ENCODE data around the gene CDADC1. TPM values are rescaled to one million over a fixed set of nuclear protein-coding genes. Genes with fewer than 3 reads are reported as not detected.
A peak's percentile ranks its signal among the peaks of the same experiment; 100 is the strongest.

CDADC1 gene
- total RNA-seq, 2 experiments from 2014 or later, result 8.6 to 9.0 TPM

- ChIA-PET CTCF (interaction anchor here (1.3 kb wide), 1 partner anchor 9 kb away, joined by 3 read pairs; the partner anchor contains the start of gene MLNR), POLR2A (no interaction called here)
- Mint-ChIP-seq H3K36me3 (ENCODE audit: low read depth) (peaks cover 19% of the 10 kb centered on the region), H3K4me3 (no peak overlapping the region), H3K9me3 (no peaks in the 10 kb centered on the region), H3K4me1 (ENCODE audit: low read depth) (peaks cover 13% of the 10 kb centered on the region), H3K27me3 (no peaks in the 10 kb centered on the region), H3K27ac (no peak overlapping the region)
- intact Hi-C loops (cut with micrococcal nuclease), result no loop called here
- ATAC-seq (no peak), DNase-seq (no peak)
- TF ChIP-seq, protein P1, sequence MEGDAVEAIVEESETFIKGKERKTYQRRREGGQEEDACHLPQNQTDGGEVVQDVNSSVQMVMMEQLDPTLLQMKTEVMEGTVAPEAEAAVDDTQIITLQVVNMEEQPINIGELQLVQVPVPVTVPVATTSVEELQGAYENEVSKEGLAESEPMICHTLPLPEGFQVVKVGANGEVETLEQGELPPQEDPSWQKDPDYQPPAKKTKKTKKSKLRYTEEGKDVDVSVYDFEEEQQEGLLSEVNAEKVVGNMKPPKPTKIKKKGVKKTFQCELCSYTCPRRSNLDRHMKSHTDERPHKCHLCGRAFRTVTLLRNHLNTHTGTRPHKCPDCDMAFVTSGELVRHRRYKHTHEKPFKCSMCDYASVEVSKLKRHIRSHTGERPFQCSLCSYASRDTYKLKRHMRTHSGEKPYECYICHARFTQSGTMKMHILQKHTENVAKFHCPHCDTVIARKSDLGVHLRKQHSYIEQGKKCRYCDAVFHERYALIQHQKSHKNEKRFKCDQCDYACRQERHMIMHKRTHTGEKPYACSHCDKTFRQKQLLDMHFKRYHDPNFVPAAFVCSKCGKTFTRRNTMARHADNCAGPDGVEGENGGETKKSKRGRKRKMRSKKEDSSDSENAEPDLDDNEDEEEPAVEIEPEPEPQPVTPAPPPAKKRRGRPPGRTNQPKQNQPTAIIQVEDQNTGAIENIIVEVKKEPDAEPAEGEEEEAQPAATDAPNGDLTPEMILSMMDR (IDR thresholded peaks at IDR 0.05), result no peak
These were observed 37.1 kb upstream of the CDADC1 start for GRCh38 chr13:49210669-49211068.

- ATAC-seq (no peak), DNase-seq (no peak)
- intact Hi-C loops (cut with micrococcal nuclease), result no loop called here
- peaks cover 13% of the 10 kb centered on the region for H3K4me1 Mint-ChIP-seq (ENCODE audit: low read depth)
- no peak overlapping the region for H3K4me3 Mint-ChIP-seq
- H3K9me3 Mint-ChIP-seq, result no peaks in the 10 kb centered on the region
- CTCF ChIA-PET, result no interaction called here
- peaks cover 15% of the 10 kb centered on the region for H3K27me3 Mint-ChIP-seq
- no peak overlapping the region for H3K27ac Mint-ChIP-seq
- TF ChIP-seq, protein P1 (IDR thresholded peaks at IDR 0.05), result no peak
- POLR2A ChIA-PET, result no interaction called here
- peaks cover 11% of the 10 kb centered on the region for H3K36me3 Mint-ChIP-seq (ENCODE audit: low read depth)
These were observed 34.2 kb upstream of the CDADC1 start for GRCh38 chr13:49213539-49213938.

GRCh38 chr13:49213997-49214916, 33.5 kb upstream of the CDADC1 start:
- H3K27ac Mint-ChIP-seq, result peak overlapping the region; percentile 48
- ChIA-PET CTCF (interaction anchor here (1.0 to 1.6 kb wide), 8 partner anchors 9 to 392 kb away, joined by 3 to 5 read pairs (median 4); no protein-coding TSS in a partner anchor), POLR2A (interaction anchor here (0.6 to 0.9 kb wide), 2 partner anchors 28 to 33 kb away, joined by 3 to 4 read pairs; partner anchors contain the start of gene CDADC1)
- DNase-seq (no peak), ATAC-seq (no peak)
- TF ChIP-seq, protein P1 (IDR thresholded peaks at IDR 0.05), result no peak
- intact Hi-C loops (cut with micrococcal nuclease), result no loop called here
- peaks cover 13% of the 10 kb centered on the region for H3K4me1 Mint-ChIP-seq (ENCODE audit: low read depth)
- H3K4me3 Mint-ChIP-seq, result no peak overlapping the region
- peaks cover 11% of the 10 kb centered on the region for H3K36me3 Mint-ChIP-seq (ENCODE audit: low read depth)
- peaks cover 22% of the 10 kb centered on the region for H3K27me3 Mint-ChIP-seq
- no peaks in the 10 kb centered on the region for H3K9me3 Mint-ChIP-seq

GRCh38 chr13:49214917-49215376, 32.8 kb upstream of the CDADC1 start:
- POLR2A ChIA-PET, result interaction anchor here (0.6 to 0.9 kb wide), 2 partner anchors 28 to 32 kb away, joined by 3 to 4 read pairs; partner anchors contain the start of gene CDADC1
- intact Hi-C loops (cut with micrococcal nuclease), result no loop called here

More at GRCh38 chr13:49214917-49215376, 32.8 kb upstream of the CDADC1 start:
- TF ChIP-seq, protein P1 (IDR thresholded peaks at IDR 0.05), result no peak
- H3K4me3 Mint-ChIP-seq, result no peak overlapping the region
- DNase-seq (peak; percentile 61), ATAC-seq (peak; percentile 85)
- H3K9me3 Mint-ChIP-seq, result no peaks in the 10 kb centered on the region
- H3K36me3 Mint-ChIP-seq (ENCODE audit: low read depth), result peaks cover 9% of the 10 kb centered on the region
- H3K27ac Mint-ChIP-seq, result peak overlapping the region; percentile 48
- H3K4me1 Mint-ChIP-seq (ENCODE audit: low read depth), result peaks cover 15% of the 10 kb centered on the region
- CTCF ChIA-PET, result interaction anchor here (1.0 to 1.6 kb wide), 8 partner anchors 8 to 392 kb away, joined by 3 to 5 read pairs (median 4); no protein-coding TSS in a partner anchor
- peaks cover 26% of the 10 kb centered on the region for H3K27me3 Mint-ChIP-seq
